ENCODE data around the gene SYNJ2. TPM values are rescaled to one million over a fixed set of nuclear protein-coding genes. Genes with fewer than 3 reads are reported as not detected.

SYNJ2 gene
- total RNA-seq, 4 donors from 2014 or later = 6.6 to 15.6 (median 9.8) TPM

DNA sequence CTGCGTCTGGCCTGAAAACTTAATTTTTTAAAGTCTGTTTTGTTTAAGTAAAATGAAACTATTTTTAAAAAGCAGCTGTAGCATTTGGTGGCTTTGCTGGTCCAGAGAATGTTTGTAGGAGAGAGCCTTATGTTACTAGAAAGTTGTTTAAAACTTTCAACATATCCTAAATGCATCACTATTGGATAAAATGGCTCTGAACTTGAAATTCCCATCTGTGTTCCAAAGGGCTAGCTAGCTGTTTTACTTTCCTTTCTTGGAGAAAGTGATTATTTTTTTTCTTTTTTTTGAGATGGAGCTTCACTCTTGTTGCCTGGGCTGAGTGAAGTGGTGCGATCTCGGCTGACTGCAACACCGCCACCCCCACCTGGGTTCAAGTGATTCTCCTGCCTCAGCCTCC is 2.5 kb downstream of the SYNJ2 start:
- no peaks in the 10 kb centered on the region for H3K9me3 ChIP-seq
- no peaks in the 10 kb centered on the region for H3K36me3 ChIP-seq
- 93 to 94% methylated on average over 4 of the region's 4 CpGs for WGBS, 2 donors
- peaks cover 0 to 6% (median 0%) of the 10 kb centered on the region in 4 donors for H3K27me3 ChIP-seq
- TF ChIP-seq, protein P1, sequence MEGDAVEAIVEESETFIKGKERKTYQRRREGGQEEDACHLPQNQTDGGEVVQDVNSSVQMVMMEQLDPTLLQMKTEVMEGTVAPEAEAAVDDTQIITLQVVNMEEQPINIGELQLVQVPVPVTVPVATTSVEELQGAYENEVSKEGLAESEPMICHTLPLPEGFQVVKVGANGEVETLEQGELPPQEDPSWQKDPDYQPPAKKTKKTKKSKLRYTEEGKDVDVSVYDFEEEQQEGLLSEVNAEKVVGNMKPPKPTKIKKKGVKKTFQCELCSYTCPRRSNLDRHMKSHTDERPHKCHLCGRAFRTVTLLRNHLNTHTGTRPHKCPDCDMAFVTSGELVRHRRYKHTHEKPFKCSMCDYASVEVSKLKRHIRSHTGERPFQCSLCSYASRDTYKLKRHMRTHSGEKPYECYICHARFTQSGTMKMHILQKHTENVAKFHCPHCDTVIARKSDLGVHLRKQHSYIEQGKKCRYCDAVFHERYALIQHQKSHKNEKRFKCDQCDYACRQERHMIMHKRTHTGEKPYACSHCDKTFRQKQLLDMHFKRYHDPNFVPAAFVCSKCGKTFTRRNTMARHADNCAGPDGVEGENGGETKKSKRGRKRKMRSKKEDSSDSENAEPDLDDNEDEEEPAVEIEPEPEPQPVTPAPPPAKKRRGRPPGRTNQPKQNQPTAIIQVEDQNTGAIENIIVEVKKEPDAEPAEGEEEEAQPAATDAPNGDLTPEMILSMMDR (IDR thresholded peaks at IDR 0.05) = no peak
- no peak for TF ChIP-seq POLR2A (IDR thresholded peaks at IDR 0.05)
- H3K4me1 ChIP-seq = peaks cover 18 to 68% (median 31%) of the 10 kb centered on the region in 3 donors
- DNase-seq = no peak
- H3K27ac ChIP-seq = no peak overlapping the region
- intact Hi-C loops (cut with DNase I) = loop anchor here (5.0 kb wide), 1 partner anchor 88 kb away; no protein-coding TSS in a partner anchor
- H3K4me3 ChIP-seq = no peak overlapping the region

DNA sequence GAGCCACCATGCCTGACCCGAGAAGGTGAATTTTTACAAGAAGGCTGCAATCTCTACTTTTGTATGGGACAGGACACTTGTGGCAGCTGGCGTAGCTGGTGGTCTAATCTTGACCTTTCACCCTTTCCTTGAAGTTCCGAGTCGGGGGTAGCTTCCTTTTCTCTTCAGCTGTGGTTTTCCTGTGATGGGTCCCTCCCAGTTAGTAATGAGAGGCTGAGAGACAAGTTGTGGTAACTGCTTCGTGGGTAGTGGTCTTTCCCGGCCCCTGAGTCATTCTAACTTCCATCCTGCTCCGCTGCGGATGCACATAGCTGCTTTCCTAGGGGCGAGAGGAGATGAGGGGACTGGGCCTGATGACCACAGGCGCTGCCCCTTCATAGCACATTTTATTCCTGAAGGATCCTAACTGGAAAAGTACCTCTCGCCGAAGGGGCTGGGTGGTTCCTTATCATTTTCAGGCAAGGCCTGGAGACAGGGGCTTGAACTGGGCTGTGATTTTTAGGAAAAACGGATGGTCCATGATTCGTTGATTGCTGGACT is 3.1 kb downstream of the SYNJ2 start:
- peak overlapping the region in 3 of 4 donors; percentile 51 to 60 (median 54) for H3K27ac ChIP-seq
- 60 to 61% methylated on average over 11 to 14 of the region's 14 CpGs for WGBS, 2 donors
- H3K9me3 ChIP-seq = no peaks in the 10 kb centered on the region
- no peaks in the 10 kb centered on the region for H3K36me3 ChIP-seq
- peaks cover 23 to 75% (median 38%) of the 10 kb centered on the region in 3 donors for H3K4me1 ChIP-seq
- no peak overlapping the region for H3K4me3 ChIP-seq
- no peak for DNase-seq
- H3K27me3 ChIP-seq = peaks cover 0 to 6% (median 0%) of the 10 kb centered on the region in 4 donors
- TF ChIP-seq POLR2A (IDR thresholded peaks at IDR 0.05) = no peak
- TF ChIP-seq, protein P1 (IDR thresholded peaks at IDR 0.05) = no peak
- intact Hi-C loops (cut with DNase I) = loop anchor here (5.0 kb wide), 1 partner anchor 88 kb away; no protein-coding TSS in a partner anchor

DNA sequence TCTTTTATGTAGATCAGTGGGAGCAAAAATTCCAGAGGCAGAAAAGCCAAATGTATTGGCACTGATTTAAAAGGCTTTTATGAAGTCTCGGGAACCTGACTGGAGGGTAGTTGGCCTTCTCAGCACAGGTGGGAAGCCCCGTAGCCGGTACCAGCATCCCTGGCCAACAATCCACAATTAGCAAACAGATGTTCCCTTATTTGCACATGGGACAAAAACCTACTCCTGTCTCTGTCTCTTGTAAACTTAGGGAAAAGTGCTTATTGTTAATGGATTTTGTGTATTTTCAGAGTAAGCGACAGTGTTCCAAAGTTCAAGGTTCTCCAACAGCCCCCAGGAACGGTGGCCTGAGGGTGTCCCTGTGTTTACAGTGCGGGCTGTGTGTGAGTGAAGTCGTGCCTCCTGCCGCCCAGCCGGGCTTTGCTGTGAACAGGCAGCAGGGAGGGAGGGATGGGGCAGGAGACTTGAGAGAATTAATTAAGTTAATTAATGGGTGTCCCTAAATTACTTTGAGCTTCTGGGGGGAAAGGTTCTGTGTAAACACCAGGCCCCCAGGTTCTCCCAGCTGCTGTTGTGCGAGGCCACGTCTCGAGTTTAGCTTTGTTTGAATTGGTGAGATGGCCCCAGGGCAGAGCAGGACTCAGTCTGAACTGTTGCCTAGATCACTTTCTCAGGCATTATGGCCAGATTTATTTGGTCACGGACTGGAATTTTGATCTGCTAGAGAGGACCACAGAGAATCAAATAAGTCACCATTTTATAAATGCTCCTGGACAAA is 3.9 kb downstream of the SYNJ2 start:
- 26 to 60% methylated on average over 6 to 10 of the region's 13 CpGs for WGBS, 2 donors
- no peak for TF ChIP-seq POLR2A (IDR thresholded peaks at IDR 0.05)
- TF ChIP-seq, protein P1 (IDR thresholded peaks at IDR 0.05) = no peak
- H3K27me3 ChIP-seq = peaks cover 0 to 4% (median 0%) of the 10 kb centered on the region in 4 donors
- H3K4me1 ChIP-seq = peaks cover 30 to 83% (median 46%) of the 10 kb centered on the region in 3 donors
- H3K36me3 ChIP-seq = no peaks in the 10 kb centered on the region
- intact Hi-C loops (cut with DNase I) = no loop called here
- H3K4me3 ChIP-seq = peak overlapping the region in 1 of 4 donors; percentile 28
- H3K9me3 ChIP-seq = no peaks in the 10 kb centered on the region
- H3K27ac ChIP-seq = peak overlapping the region; percentile 1 to 60 (median 52)
- no peak for DNase-seq

DNA sequence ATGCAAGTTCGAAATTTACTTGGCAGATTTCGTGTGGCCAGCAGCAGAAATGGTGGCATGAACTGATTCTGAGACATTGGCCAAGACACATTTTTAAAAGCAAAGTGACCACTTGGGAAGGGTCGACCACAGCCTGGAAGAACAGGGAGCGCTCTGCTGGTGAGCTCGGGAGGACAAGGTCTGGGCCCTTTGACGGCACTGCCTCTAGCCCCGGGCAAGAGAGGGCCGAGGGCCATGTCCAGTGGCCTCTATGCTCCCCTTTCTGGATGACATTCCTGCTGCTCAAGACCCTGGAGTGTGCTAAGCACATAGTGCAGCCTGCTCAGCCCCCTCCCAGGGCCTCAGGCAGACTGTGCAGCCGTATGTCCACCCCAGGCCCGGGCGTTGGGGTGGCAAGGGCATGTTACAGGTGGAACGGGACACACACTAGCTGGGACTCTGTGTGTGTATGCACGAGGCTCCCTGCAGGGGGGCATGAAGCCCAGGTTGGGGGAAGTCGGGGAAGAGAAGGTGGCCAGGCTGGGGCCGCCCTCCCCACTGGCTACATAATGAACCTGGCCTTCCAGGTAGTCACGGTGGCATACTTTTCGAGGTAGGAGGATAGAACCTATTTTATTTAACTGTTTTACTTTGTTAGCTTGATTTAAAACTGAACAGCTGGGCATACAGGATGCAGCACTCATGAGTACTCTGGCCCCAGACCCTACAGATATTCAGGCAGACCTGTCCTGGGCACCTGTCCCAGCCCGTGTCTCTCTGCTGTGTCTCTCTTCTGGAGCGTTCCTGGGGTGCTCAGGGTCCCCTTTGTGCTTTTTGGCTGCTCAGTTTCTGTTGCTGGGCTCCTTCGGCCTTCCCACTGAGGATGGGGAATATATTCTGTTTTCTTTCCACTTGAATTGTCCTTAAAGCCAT is 6.4 kb downstream of the SYNJ2 start:
- H3K4me3 ChIP-seq = no peak overlapping the region
- H3K36me3 ChIP-seq = no peaks in the 10 kb centered on the region
- TF ChIP-seq POLR2A (IDR thresholded peaks at IDR 0.05) = no peak
- TF ChIP-seq, protein P1 (IDR thresholded peaks at IDR 0.05) = no peak
- intact Hi-C loops (cut with DNase I) = no loop called here
- H3K27me3 ChIP-seq = no peaks in the 10 kb centered on the region
- no peaks in the 10 kb centered on the region for H3K9me3 ChIP-seq
- DNase-seq = no peak
- peak overlapping the region in 1 of 4 donors; percentile 46 for H3K27ac ChIP-seq
- 82 to 90% methylated on average over 11 to 14 of the region's 20 CpGs for WGBS, 2 donors
- peaks cover 26 to 75% (median 40%) of the 10 kb centered on the region in 3 donors for H3K4me1 ChIP-seq
